ENCODE results near the gene RHOB. TPM values are rescaled to one million over a fixed set of nuclear protein-coding genes. Genes with fewer than 3 reads are reported as not detected.
"Not testable (repeated sequence)": the region's sequence is repeated elsewhere in the genome, so short reads cannot be mapped to it uniquely, and the experiment has no call there.

Gene RHOB
- polyA plus RNA-seq, 3 donors = 43.3 to 602 (median 66.3) TPM

DNA sequence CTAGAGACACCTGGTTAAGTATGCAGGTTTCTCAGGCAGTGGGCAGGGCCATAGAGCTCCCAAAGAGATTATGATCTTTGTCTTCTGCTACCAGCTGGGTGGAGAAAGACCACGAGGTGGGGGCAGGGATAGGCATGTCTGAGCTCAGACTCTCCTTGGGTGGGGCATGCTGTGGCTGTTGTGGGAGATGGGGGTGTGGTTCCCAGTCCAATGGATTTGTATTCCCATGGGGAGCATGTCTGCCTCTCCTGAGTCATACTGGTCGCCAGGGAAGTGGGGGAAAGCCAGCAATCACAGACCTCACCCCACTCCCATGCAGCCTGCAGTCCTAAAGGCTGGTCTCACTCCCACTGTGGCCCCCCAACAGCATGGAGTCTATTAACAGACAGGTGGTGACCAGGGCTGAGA, 31.4 kb upstream of the RHOB start:
- Histone ChIP-seq H4K20me1 (ENCODE audit: insufficient read depth, low read length) (no peaks in the 10 kb centered on the region), H3K36me3 (replicated peaks in 1 of 2; ENCODE audit: control insufficient read depth in 1 of 2, insufficient read depth in 2 of 2, low read length in 2 of 2) (no peaks in the 10 kb centered on the region), H3K4me1 (ENCODE audit: control insufficient read depth in 1 of 2, insufficient read depth in 2 of 2, low read length in 2 of 2) (peaks cover 22 to 34% of the 10 kb centered on the region in 2 donors), H3K27me3 (ENCODE audit: control insufficient read depth in 2 of 2, insufficient read depth in 2 of 2, low read length in 2 of 2) (no peaks in the 10 kb centered on the region), H3K79me2 (ENCODE audit: insufficient read depth, low read length) (no peaks in the 10 kb centered on the region), H2AFZ (ENCODE audit: insufficient read depth, low read depth, low read length, poor library complexity, severe bottlenecking) (peak overlapping the region; percentile 4), H3K4me2 (replicated peaks; ENCODE audit: extremely low read depth, low read length, poor library complexity, severe bottlenecking) (no peak overlapping the region), H3K4me3 (replicated peaks in 1 of 3; ENCODE audit: low read depth in 2 of 3, low read length in 3 of 3) (no peak overlapping the region), H3K27ac (ENCODE audit: low read depth in 1 of 2, low read length in 2 of 2) (no peak overlapping the region), H3K9me3 (replicated peaks in 1 of 2; ENCODE audit: control insufficient read depth in 1 of 2, insufficient read depth in 1 of 2, low read length in 2 of 2) (peaks cover 0 to 4% of the 10 kb centered on the region in 2 donors), H3K9ac (ENCODE audit: insufficient read depth, low read length, poor library complexity, severe bottlenecking) (no peak overlapping the region)
- intact Hi-C loops (cut with micrococcal nuclease) = no loop called here
- no peak for DNase-seq
- peak overlapping the region in 1 of 7 donors; percentile 42 for H3K27ac Mint-ChIP-seq
- peaks cover 3 to 4% of the 10 kb centered on the region in 2 donors for H3K36me3 Mint-ChIP-seq
- peaks cover 0 to 4% (median 0%) of the 10 kb centered on the region in 3 donors for H3K27me3 Mint-ChIP-seq (ENCODE audit: low read depth in 3 of 3)
- 77% methylated on average over 1 of the region's 2 CpGs for WGBS (ENCODE audit: insufficient coverage)
- H3K9me3 Mint-ChIP-seq = peaks cover 1 to 14% (median 2%) of the 10 kb centered on the region in 7 donors
- peaks cover 42% of the 10 kb centered on the region for H3K4me1 Mint-ChIP-seq
- no peak overlapping the region for H3K4me3 Mint-ChIP-seq
- TF ChIP-seq, protein P1, sequence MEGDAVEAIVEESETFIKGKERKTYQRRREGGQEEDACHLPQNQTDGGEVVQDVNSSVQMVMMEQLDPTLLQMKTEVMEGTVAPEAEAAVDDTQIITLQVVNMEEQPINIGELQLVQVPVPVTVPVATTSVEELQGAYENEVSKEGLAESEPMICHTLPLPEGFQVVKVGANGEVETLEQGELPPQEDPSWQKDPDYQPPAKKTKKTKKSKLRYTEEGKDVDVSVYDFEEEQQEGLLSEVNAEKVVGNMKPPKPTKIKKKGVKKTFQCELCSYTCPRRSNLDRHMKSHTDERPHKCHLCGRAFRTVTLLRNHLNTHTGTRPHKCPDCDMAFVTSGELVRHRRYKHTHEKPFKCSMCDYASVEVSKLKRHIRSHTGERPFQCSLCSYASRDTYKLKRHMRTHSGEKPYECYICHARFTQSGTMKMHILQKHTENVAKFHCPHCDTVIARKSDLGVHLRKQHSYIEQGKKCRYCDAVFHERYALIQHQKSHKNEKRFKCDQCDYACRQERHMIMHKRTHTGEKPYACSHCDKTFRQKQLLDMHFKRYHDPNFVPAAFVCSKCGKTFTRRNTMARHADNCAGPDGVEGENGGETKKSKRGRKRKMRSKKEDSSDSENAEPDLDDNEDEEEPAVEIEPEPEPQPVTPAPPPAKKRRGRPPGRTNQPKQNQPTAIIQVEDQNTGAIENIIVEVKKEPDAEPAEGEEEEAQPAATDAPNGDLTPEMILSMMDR (IDR thresholded peaks at IDR 0.05) = no peak

- Mint-ChIP-seq H3K9me3 (peaks cover 0 to 12% (median 2%) of the 10 kb centered on the region in 7 donors), H3K4me1 (peaks cover 36% of the 10 kb centered on the region), H3K27ac (peak overlapping the region in 1 of 7 donors; percentile 42), H3K36me3 (peaks cover 4 to 8% of the 10 kb centered on the region in 2 donors), H3K27me3 (ENCODE audit: low read depth in 3 of 3) (peaks cover 0 to 4% (median 0%) of the 10 kb centered on the region in 3 donors), H3K4me3 (no peak overlapping the region)
- no peak overlapping the region for H3K4me2 ChIP-seq (replicated peaks; ENCODE audit: extremely low read depth, low read length, poor library complexity, severe bottlenecking)
- no peak for DNase-seq
- no peak overlapping the region for H3K4me3 ChIP-seq (replicated peaks in 1 of 3; ENCODE audit: low read depth in 2 of 3, low read length in 3 of 3)
- no CpG with 5 or more reads among the region's 1 CpG for WGBS (ENCODE audit: insufficient coverage)
- H3K27ac ChIP-seq (ENCODE audit: low read depth in 1 of 2, low read length in 2 of 2) = no peak overlapping the region
- H3K9me3 ChIP-seq (replicated peaks in 1 of 2; ENCODE audit: control insufficient read depth in 1 of 2, insufficient read depth in 1 of 2, low read length in 2 of 2) = peaks cover 0 to 3% of the 10 kb centered on the region in 2 donors
- H3K79me2 ChIP-seq (ENCODE audit: insufficient read depth, low read length) = no peaks in the 10 kb centered on the region
- H3K9ac ChIP-seq (ENCODE audit: insufficient read depth, low read length, poor library complexity, severe bottlenecking) = no peak overlapping the region
- peaks cover 18 to 31% of the 10 kb centered on the region in 2 donors for H3K4me1 ChIP-seq (ENCODE audit: control insufficient read depth in 1 of 2, insufficient read depth in 2 of 2, low read length in 2 of 2)
- TF ChIP-seq, protein P1 (IDR thresholded peaks at IDR 0.05) = no peak
- no peaks in the 10 kb centered on the region for H4K20me1 ChIP-seq (ENCODE audit: insufficient read depth, low read length)
- no peak overlapping the region for H2AFZ ChIP-seq (ENCODE audit: insufficient read depth, low read depth, low read length, poor library complexity, severe bottlenecking)
- H3K36me3 ChIP-seq (replicated peaks in 1 of 2; ENCODE audit: control insufficient read depth in 1 of 2, insufficient read depth in 2 of 2, low read length in 2 of 2) = no peaks in the 10 kb centered on the region
- no peaks in the 10 kb centered on the region for H3K27me3 ChIP-seq (ENCODE audit: control insufficient read depth in 2 of 2, insufficient read depth in 2 of 2, low read length in 2 of 2)
- intact Hi-C loops (cut with micrococcal nuclease) = no loop called here
These were observed 30.2 kb upstream of the RHOB start for GRCh38 chr2:20416723-20417122.

GRCh38 chr2:20417230-20417821, 29.5 kb upstream of the RHOB start:
- H3K9ac ChIP-seq (ENCODE audit: insufficient read depth, low read length, poor library complexity, severe bottlenecking); intact Hi-C loops (cut with micrococcal nuclease); H3K27me3 ChIP-seq (ENCODE audit: control insufficient read depth in 2 of 2, insufficient read depth in 2 of 2, low read length in 2 of 2); H3K9me3 ChIP-seq (replicated peaks in 1 of 2; ENCODE audit: control insufficient read depth in 1 of 2, insufficient read depth in 1 of 2, low read length in 2 of 2); H3K27ac Mint-ChIP-seq; H2AFZ ChIP-seq (ENCODE audit: insufficient read depth, low read depth, low read length, poor library complexity, severe bottlenecking); H3K27me3 Mint-ChIP-seq (ENCODE audit: low read depth in 3 of 3); DNase-seq; H4K20me1 ChIP-seq (ENCODE audit: insufficient read depth, low read length); H3K4me3 ChIP-seq (replicated peaks in 1 of 3; ENCODE audit: low read depth in 2 of 3, low read length in 3 of 3); H3K79me2 ChIP-seq (ENCODE audit: insufficient read depth, low read length); H3K36me3 Mint-ChIP-seq; H3K27ac ChIP-seq (ENCODE audit: low read depth in 1 of 2, low read length in 2 of 2); H3K36me3 ChIP-seq (replicated peaks in 1 of 2; ENCODE audit: control insufficient read depth in 1 of 2, insufficient read depth in 2 of 2, low read length in 2 of 2); H3K4me2 ChIP-seq (replicated peaks; ENCODE audit: extremely low read depth, low read length, poor library complexity, severe bottlenecking); H3K4me3 Mint-ChIP-seq: not testable (repeated sequence)
- Mint-ChIP-seq H3K4me1 (peaks cover 37% of the 10 kb centered on the region), H3K9me3 (peaks cover 0 to 12% (median 2%) of the 10 kb centered on the region in 7 donors)
- no CpG with 5 or more reads among the region's 5 CpGs for WGBS (ENCODE audit: insufficient coverage)
- H3K4me1 ChIP-seq (ENCODE audit: control insufficient read depth in 1 of 2, insufficient read depth in 2 of 2, low read length in 2 of 2) = peaks cover 24 to 34% of the 10 kb centered on the region in 2 donors
